ENCODE results near the gene PRKAG1. TPM values are rescaled to one million over a fixed set of nuclear protein-coding genes. Genes with fewer than 3 reads are reported as not detected.

Gene PRKAG1
- total and polyA plus RNA-seq, 8 donors = 48.4 to 81.8 (median 78.3) TPM

DNA sequence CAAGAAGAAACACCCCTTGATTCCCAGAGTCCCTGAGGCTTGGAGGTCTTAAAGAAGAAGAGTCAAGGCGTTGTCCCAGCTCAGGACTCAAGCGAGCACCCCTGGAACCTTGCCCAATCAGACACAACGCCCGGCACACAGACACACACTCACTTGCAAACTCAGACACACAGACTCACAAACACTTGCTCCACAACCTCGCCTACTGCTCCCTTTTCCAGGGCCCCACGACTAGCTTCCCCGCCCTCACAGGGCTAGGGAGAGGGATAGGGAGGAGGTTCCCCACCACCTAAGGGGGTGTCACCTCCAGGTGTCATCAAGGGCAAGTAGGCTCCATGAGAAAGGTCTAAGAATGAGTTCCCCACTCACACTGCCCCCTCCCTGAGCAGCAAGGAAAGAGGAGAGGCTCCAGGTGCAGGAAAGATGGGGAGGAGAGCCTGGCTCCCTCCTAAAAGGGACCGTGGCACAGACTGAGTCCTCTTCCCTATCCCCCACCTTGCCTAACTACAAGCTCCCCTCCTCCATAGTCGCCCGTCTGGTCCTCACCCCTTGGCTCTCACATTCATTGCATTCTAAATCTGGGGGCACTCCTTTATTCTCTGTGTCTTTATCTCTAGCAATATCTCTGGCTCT, 47.8 kb downstream of the PRKAG1 start:
- intact Hi-C loops (cut with DNase I) = no loop called here
- DNase-seq (no peak), ATAC-seq (no peak)
- no peaks in the 10 kb centered on the region for H3K9me3 ChIP-seq
- no peaks in the 10 kb centered on the region for H3K36me3 ChIP-seq
- H3K4me1 ChIP-seq = peaks cover 12 to 45% of the 10 kb centered on the region in 2 donors
- H3K4me3 ChIP-seq = no peak overlapping the region
- H3K27me3 ChIP-seq = peaks cover 45 to 70% of the 10 kb centered on the region in 2 donors
- TF ChIP-seq, protein P1, sequence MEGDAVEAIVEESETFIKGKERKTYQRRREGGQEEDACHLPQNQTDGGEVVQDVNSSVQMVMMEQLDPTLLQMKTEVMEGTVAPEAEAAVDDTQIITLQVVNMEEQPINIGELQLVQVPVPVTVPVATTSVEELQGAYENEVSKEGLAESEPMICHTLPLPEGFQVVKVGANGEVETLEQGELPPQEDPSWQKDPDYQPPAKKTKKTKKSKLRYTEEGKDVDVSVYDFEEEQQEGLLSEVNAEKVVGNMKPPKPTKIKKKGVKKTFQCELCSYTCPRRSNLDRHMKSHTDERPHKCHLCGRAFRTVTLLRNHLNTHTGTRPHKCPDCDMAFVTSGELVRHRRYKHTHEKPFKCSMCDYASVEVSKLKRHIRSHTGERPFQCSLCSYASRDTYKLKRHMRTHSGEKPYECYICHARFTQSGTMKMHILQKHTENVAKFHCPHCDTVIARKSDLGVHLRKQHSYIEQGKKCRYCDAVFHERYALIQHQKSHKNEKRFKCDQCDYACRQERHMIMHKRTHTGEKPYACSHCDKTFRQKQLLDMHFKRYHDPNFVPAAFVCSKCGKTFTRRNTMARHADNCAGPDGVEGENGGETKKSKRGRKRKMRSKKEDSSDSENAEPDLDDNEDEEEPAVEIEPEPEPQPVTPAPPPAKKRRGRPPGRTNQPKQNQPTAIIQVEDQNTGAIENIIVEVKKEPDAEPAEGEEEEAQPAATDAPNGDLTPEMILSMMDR (IDR thresholded peaks at IDR 0.05) = no peak
- no peak overlapping the region for H3K27ac ChIP-seq

GRCh38 chr12:48969833-48970701, 48.5 kb downstream of the PRKAG1 start:
- Histone ChIP-seq H3K4me3 (no peak overlapping the region), H3K9me3 (no peaks in the 10 kb centered on the region), H3K36me3 (no peaks in the 10 kb centered on the region), H3K27ac (no peak overlapping the region), H3K4me1 (peaks cover 12 to 45% of the 10 kb centered on the region in 2 donors), H3K27me3 (peaks cover 44 to 64% of the 10 kb centered on the region in 2 donors)
- ATAC-seq = peak; percentile 58
- intact Hi-C loops (cut with DNase I) = no loop called here
- peak in 1 of 4 donors; percentile 79 for DNase-seq
- TF ChIP-seq, protein P1 (IDR thresholded peaks at IDR 0.05) = no peak

GRCh38 chr12:48969160-48969771, 49.3 kb downstream of the PRKAG1 start:
- no peak for ATAC-seq
- no peak for DNase-seq

GRCh38 chr12:48968467-48968866, 50.1 kb downstream of the PRKAG1 start:
- Histone ChIP-seq H3K36me3 (no peaks in the 10 kb centered on the region), H3K4me3 (no peak overlapping the region), H3K27ac (no peak overlapping the region), H3K9me3 (no peaks in the 10 kb centered on the region), H3K4me1 (peaks cover 7 to 38% of the 10 kb centered on the region in 2 donors), H3K27me3 (peaks cover 39 to 49% of the 10 kb centered on the region in 2 donors)
- DNase-seq (no peak), ATAC-seq (no peak)
- TF ChIP-seq, protein P1 (IDR thresholded peaks at IDR 0.05) = no peak
- intact Hi-C loops (cut with DNase I) = no loop called here

More at GRCh38 chr12:48969160-48969771, 49.3 kb downstream of the PRKAG1 start:
- no peaks in the 10 kb centered on the region for H3K36me3 ChIP-seq
- peaks cover 44 to 57% of the 10 kb centered on the region in 2 donors for H3K27me3 ChIP-seq
- no peaks in the 10 kb centered on the region for H3K9me3 ChIP-seq
- intact Hi-C loops (cut with DNase I) = no loop called here
- TF ChIP-seq, protein P1 (IDR thresholded peaks at IDR 0.05) = no peak
- H3K4me3 ChIP-seq = no peak overlapping the region
- H3K27ac ChIP-seq = no peak overlapping the region
- H3K4me1 ChIP-seq = peaks cover 12 to 45% of the 10 kb centered on the region in 2 donors

- DNase-seq (no peak), ATAC-seq (no peak)
- Histone ChIP-seq H3K36me3 (no peaks in the 10 kb centered on the region), H3K27ac (no peak overlapping the region), H3K4me1 (peaks cover 6 to 33% of the 10 kb centered on the region in 2 donors), H3K9me3 (no peaks in the 10 kb centered on the region), H3K4me3 (no peak overlapping the region), H3K27me3 (peaks cover 34 to 44% of the 10 kb centered on the region in 2 donors)
- intact Hi-C loops (cut with DNase I) = no loop called here
- TF ChIP-seq, protein P1 (IDR thresholded peaks at IDR 0.05) = no peak
Measured at GRCh38 chr12:48967991-48968390, 50.6 kb downstream of the PRKAG1 start.

All from left lung (tissue), 10 donors.